Mucosa of descending colon (tissue), 3 donors: ENCODE data around the gene PACS2. TPM values are rescaled to one million over a fixed set of nuclear protein-coding genes. Genes with fewer than 3 reads are reported as not detected.

Source experiments
- ATAC-seq: fragments of 200-7000 bp; cut with Tn5 transposase; one replicate; pipeline ENCODE4 v1.9.1; 2020; ENCODE audit warnings: mild to moderate bottlenecking, moderate library complexity
- DNase-seq, 3 donors: peaks; one replicate each; pipeline ENCODE4 v3.0.0-alpha.2; 2020
- H3K36me3 ChIP-seq: fragments of 200-600 bp; one replicate; pipeline ENCODE4 v1.8.0; 2021; ENCODE audit warnings: low read depth, mild to moderate bottlenecking
- H3K4me1 ChIP-seq: fragments of 200-600 bp; one replicate; pipeline ENCODE4 v1.8.0; 2021; ENCODE audit warnings: low read depth, mild to moderate bottlenecking
- H3K4me3 ChIP-seq: fragments of 200-600 bp; one replicate; pipeline ENCODE4 v1.8.0; 2021; ENCODE audit warnings: mild to moderate bottlenecking
- H3K9me3 ChIP-seq: fragments of 200-600 bp; one replicate; pipeline ENCODE4 v1.8.0; 2021; ENCODE audit warnings: mild to moderate bottlenecking
- CTCF ChIP-seq: fragments of 200-600 bp; IDR thresholded peaks from one replicate; pipeline ENCODE4 v1.8.0; 2022; ENCODE audit warnings: antibody characterized with exemption, mild to moderate bottlenecking
- intact Hi-C, 2 donors: fragments of 100-400 bp; cut with DNase I in 1 of 2; cut with micrococcal nuclease in 1 of 2; formaldehyde crosslinking; loops; one replicate each; pipeline versions ENCODE4 v1.11.0 to v1.11.1; 2022; cut with DNase I, micrococcal nuclease
- total RNA-seq, 3 donors: library from RNA; stranded (reverse); fragmentation: NEBNext Ultra II Directional in 2 of 3; extraction: Animal tissue kit (Norgen Biotek cat#: 25700) in 2 of 3; gene quantifications; one replicate each; pipeline versions ENCODE4 v1.2.1 to v1.2.4, GENCODE V29; 2021 to 2023
- donor health status: DM: no; HTN: no; CAD: no; lungs with moderate emphysema.
- donor health status: DM: no; HTN: no; CAD: no.
- donor health status: DM: no; HTN: yes; CAD: no.

PACS2 gene
- total RNA-seq, 3 donors from 2014 or later = 71.7 to 84.3 (median 78.9) TPM

DNA sequence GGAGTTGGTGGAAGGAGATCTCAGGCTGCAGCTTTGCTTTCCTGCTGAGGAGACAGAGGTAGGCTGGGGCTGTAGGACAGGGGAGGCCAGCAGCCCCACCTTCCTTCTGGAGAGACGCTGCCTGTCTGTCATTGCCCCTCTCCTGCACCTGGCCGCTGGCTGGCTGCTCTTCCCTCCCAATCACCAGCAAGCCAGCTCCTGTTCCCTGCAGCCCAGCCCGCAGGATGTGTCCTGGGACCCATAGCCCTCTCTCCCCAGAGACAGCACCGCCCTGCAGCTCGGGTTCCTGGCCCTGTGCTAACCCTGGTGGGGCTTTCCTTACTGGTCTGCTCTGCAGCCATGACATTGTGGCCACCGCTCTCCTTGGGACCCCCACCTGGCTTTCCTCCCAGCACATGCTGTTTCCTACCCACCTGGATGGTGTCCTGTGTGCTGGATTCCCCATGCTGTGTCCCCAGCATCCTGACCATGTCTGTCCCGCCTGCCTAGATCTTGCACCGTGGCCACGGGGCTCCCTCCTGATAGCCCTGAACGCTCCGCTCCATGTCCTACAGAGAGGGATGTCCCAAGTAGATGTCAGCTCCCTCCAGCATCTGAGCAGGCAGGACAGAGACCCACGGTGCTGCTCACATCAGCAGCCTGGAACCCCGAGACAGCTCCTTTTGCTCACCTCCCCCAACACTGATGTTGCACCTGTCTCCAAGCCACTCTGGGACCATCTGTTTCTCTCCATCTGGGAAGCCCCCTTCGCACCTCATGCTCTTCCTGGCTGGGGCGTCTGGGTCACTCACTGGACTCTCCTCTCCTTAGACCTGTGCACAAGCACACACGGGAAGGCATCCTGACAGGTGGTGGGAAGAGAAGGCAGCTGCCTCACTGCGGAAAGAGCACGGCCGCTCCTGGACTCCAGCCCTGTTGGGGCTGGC is 104.0 kb downstream of the PACS2 start:
- DNase-seq = no peak
- Histone ChIP-seq H3K4me3 (no peak overlapping the region), H3K4me1 (peaks cover 19% of the 10 kb centered on the region), H3K36me3 (no peaks in the 10 kb centered on the region), H3K9me3 (no peaks in the 10 kb centered on the region)
- intact Hi-C loops = no loop called here
- no peak for TF ChIP-seq CTCF
- ATAC-seq = peak; percentile 15

GRCh38 chr14:105419195-105420091 is 104.9 kb downstream of the PACS2 start, which contains the start of gene MTA1:
TSS of gene MTA1 (plus strand) at chr14:105419827. CDS start at chr14:105420036, 209 bp downstream.
- no peak for TF ChIP-seq CTCF
- Histone ChIP-seq H3K9me3 (no peaks in the 10 kb centered on the region), H3K36me3 (no peaks in the 10 kb centered on the region), H3K4me3 (peak within 1 kb of the TSS; percentile 30), H3K4me1 (peaks cover 19% of the 10 kb centered on the region)
- DNase-seq (peak; percentile 54 to 73 (median 72)), ATAC-seq (peak; percentile 73)
- intact Hi-C loops = no loop called here

DNA sequence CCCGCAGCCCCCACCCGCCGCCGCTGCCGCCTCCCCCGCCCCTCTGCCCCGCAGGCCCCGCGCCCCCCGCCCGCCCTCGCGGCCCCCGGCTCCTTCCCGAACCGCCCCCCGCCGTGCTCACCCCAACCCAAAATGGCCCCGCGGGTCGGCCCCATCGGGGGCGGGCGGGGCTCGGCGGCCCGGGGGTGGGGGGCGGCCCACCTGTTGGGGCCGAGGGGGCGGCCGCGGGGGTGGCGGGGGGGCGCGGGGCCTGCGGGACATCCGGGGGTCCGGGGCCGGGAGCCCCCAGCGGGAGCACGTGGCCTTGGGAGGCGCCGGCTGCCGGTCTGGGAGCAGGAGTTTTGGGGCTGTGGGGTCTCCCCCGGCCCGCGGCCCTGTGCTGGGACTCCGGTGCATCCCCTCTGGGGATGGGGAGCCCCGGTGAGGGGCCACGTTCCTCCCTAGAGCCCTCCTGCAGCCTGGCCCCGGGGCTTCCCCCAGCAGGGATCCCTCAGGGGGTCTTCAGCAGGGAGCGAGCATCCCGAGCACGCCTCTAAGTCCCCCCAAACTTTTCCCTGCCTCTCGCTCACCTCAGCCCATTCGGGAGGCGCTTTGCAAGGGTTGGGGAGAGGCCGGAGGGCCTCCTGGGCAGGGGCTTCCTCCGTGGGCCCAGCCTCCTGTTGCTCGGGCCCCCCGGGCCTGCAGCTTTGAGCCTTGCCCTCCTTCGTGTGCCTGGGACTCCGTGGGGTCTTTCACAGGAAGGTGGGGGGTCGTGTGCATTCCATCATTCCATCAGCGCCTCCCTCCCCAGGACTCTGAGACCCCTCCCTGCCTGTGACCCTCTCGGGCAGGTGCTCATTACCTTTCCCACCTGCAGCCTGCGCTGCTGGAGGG is 105.8 kb downstream of the PACS2 start:
- intact Hi-C loops = no loop called here
- Histone ChIP-seq H3K4me3 (peak overlapping the region; percentile 30), H3K36me3 (no peaks in the 10 kb centered on the region), H3K9me3 (no peaks in the 10 kb centered on the region), H3K4me1 (peaks cover 16% of the 10 kb centered on the region)
- DNase-seq (no peak), ATAC-seq (no peak)
- no peak for TF ChIP-seq CTCF

DNA sequence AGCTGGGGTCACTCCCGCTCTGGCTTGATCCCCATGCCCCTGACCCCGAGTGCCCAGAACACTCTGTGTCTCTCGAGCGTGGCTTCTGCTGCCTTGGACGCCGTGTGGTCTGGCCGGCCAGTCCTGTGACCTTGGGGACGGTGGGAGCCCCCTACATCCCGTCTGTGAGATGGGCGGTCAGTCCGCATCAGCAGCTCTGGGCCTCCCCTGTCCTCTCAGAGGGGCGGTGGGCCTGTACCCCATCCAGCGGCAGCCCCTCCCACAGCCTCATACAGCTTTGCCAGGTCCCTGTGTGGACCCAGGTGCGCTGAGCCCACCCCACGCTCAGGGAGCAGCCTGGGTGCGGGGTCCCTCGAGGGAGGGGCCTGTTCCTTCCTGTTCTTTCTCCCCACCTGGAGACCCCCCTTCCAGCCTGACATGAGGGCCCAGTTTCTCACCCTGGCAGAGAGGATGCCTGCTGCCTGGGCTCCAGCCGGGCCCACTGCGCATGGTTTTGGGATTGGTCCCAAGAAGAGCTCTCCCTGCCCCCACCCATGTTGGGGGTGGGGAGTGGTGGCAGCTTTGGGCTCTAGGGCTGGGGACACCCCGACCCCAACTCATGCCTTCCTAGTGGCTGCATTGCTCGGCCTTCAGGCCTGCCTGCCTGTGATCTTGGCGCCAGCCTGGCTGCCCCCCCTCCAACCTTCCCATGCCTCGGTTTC is 106.6 kb downstream of the PACS2 start:
- Histone ChIP-seq H3K9me3 (no peaks in the 10 kb centered on the region), H3K4me1 (peaks cover 16% of the 10 kb centered on the region), H3K4me3 (no peak overlapping the region), H3K36me3 (no peaks in the 10 kb centered on the region)
- ATAC-seq = no peak
- intact Hi-C loops = no loop called here
- no peak for TF ChIP-seq CTCF
- DNase-seq = no peak
